Aorta (tissue), 5 donors: Measurements from ENCODE around the gene PDIA5. TPM values are rescaled to one million over a fixed set of nuclear protein-coding genes. Genes with fewer than 3 reads are reported as not detected.
A peak's percentile ranks its signal among the peaks of the same experiment; 100 is the strongest.

ENCODE experiments used
- ATAC-seq: fragments of 200-7000 bp; cut with Tn5 transposase; one replicate; pipeline ENCODE4 v1.9.1; 2022; ENCODE audit warnings: moderate library complexity; ENCODE audit not compliant: low FRiP score
- DNase-seq, 2 donors: peaks; one replicate each; pipeline ENCODE4 v3.0.0-alpha.2; 2020
- H3K27ac ChIP-seq, 2 donors: one replicate each; pipeline ENCODE4 v1.5.1; 2013; ENCODE audit warnings: low read length in 2 of 2, mild to moderate bottlenecking in 2 of 2, moderate library complexity in 2 of 2, control low read depth in 1 of 2, inconsistent platforms in 1 of 2, low read depth in 1 of 2
- H3K27me3 ChIP-seq, 2 donors: one replicate each; pipeline ENCODE4 v1.6.1; 2013; ENCODE audit warnings: control low read depth in 1 of 2, low read length in 1 of 2, mild to moderate bottlenecking in 1 of 2, moderate library complexity in 1 of 2; ENCODE audit not compliant: insufficient read depth in 2 of 2, control insufficient read depth in 1 of 2
- H3K36me3 ChIP-seq, 2 donors: one replicate each; pipeline ENCODE4 v1.6.1; 2013; ENCODE audit warnings: control low read depth in 1 of 2, low read length in 1 of 2, mild to moderate bottlenecking in 1 of 2; ENCODE audit not compliant: insufficient read depth in 2 of 2, control insufficient read depth in 1 of 2
- H3K4me1 ChIP-seq, 2 donors: one replicate each; pipeline ENCODE4 v1.6.1; 2013; ENCODE audit warnings: low read length in 2 of 2, control low read depth in 1 of 2, mild to moderate bottlenecking in 1 of 2, moderate library complexity in 1 of 2; ENCODE audit not compliant: insufficient read depth in 2 of 2, control insufficient read depth in 1 of 2
- H3K4me3 ChIP-seq, 2 donors: one replicate each; pipeline ENCODE4 v1.5.1; 2013; ENCODE audit warnings: low read length in 2 of 2, control low read depth in 1 of 2, mild to moderate bottlenecking in 1 of 2
- H3K9me3 ChIP-seq: one replicate; pipeline ENCODE4 v1.6.1; 2013; ENCODE audit warnings: mild to moderate bottlenecking, low read length; ENCODE audit not compliant: control insufficient read depth
- WGBS, 2 donors: extraction: QIAGEN DNeasy Blood & Tissue Kit; methylation state at CpG; one replicate each; pipeline ENCODE4 v1.1.7; 2013; 5-methylcytosine and 5-hydroxymethylcytosine counted together
- intact Hi-C, 2 donors: fragments of 100-400 bp; cut with DNase I; formaldehyde crosslinking; loops; one replicate each; pipeline versions ENCODE4 v1.14.2 to v1.15.0; 2022
- polyA plus RNA-seq, 2 donors: library from polyadenylated mRNA; stranded (reverse); fragments of 200-250 nt; gene quantifications; one replicate each; pipeline ENCODE4 v1.2.3, GENCODE V29; 2013
- total RNA-seq, 2 donors: library from RNA; stranded (reverse); fragmentation: NEBNext Ultra II Directional; extraction: Animal tissue kit (Norgen Biotek cat#: 25700); gene quantifications; one replicate each; pipeline ENCODE4 v1.2.1, GENCODE V29; 2021
- donor health status: healthy with polysubstance abuse.
- donor health status: Bipolar disorder and iron deficiency.
- donor health status: DM: no; HTN: no; CAD: no.
- donor health status: DM: no; HTN: no; CAD: no.
- donor health status: DM: yes; HTN: yes; CAD: no.

Gene PDIA5
- total and polyA plus RNA-seq, 4 donors: 8.6 to 50.4 (median 30.4) TPM

DNA sequence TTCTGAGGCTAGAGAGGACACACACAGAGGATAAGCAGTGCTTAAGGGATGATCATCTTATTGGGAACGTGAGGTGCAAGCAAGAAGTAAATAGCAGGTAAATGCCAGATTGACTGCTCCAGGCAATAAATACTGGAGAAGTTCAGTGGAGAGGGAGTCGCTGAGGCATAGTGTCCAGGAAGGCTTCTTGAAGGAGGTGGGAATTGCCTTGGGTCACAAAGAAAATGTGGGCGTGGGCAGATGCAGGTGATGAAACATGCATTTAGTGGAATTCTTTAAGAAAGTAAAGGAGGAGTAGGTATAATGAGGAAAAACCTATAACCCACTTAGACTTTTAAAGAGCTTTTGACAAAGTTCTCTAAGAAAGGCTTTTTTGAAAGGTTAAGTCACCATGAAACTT is 31.8 kb upstream of the PDIA5 start:
- no peaks in the 10 kb centered on the region for H3K36me3 ChIP-seq
- no peaks in the 10 kb centered on the region for H3K27me3 ChIP-seq
- no peak overlapping the region for H3K4me3 ChIP-seq
- H3K27ac ChIP-seq: no peak overlapping the region
- no peaks in the 10 kb centered on the region for H3K9me3 ChIP-seq
- peaks cover 0 to 4% of the 10 kb centered on the region in 2 donors for H3K4me1 ChIP-seq
- ATAC-seq (no peak), DNase-seq (no peak)
- 93 to 98% methylated on average over 3 of the region's 3 CpGs for WGBS, 2 donors
- intact Hi-C loops: loop anchor here in 1 of 2 donors (10.0 kb wide), 1 partner anchor 220 kb away; no protein-coding TSS in a partner anchor

- no peaks in the 10 kb centered on the region for H3K27me3 ChIP-seq
- no peaks in the 10 kb centered on the region for H3K9me3 ChIP-seq
- intact Hi-C loops: loop anchor here (2.0 to 10.0 kb wide), 2 partner anchors 52 to 218 kb away; no protein-coding TSS in a partner anchor
- WGBS, 2 donors: 7 to 8% methylated on average over 8 of the region's 8 CpGs
- H3K4me3 ChIP-seq: no peak overlapping the region
- H3K27ac ChIP-seq: no peak overlapping the region
- no peaks in the 10 kb centered on the region for H3K36me3 ChIP-seq
- DNase-seq (no peak), ATAC-seq (peak; percentile 83)
- peaks cover 0 to 4% of the 10 kb centered on the region in 2 donors for H3K4me1 ChIP-seq
Measured at GRCh38 chr3:123036352-123037014, 30.3 kb upstream of the PDIA5 start.

DNA sequence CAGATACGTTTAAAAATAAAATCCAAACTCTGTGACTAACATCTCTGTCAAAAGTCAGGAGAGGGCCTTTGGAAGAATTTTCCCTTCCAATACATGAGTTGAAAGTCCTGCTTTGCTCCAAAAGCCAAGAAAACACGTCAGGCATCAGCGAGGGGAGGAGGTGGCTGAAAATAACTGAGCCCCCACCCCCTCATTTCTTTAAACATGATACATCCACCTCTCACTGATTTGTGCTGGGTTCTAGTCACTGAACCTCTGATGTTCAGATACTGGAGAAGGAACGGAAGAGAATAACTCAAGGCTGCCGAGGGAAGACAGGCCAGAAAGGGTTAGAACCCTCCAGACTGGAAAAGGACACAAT is 29.8 kb upstream of the PDIA5 start:
- no peaks in the 10 kb centered on the region for H3K9me3 ChIP-seq
- intact Hi-C loops: loop anchor here (2.0 to 10.0 kb wide), 2 partner anchors 52 to 218 kb away; no protein-coding TSS in a partner anchor
- ATAC-seq: no peak

DNA sequence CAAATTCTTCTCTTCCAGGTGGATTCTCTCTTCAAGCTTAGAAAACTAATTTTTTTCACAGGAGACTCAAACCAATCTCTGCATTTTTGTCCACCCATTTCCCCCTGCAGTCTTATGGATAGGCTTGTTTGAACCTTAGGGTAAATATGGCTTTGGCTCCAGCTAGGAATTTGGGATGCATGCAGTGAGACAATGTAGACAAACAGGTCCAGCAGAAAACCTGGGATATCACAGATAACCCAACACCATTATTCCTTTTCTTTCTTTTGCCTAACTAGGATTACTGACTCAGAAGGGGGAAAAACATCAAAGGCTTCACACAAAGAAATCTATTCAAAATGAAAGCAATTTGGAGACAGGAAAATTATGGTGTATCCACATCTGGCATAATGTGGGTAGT is 28.1 kb upstream of the PDIA5 start:
- DNase-seq (no peak), ATAC-seq (no peak)
- no peak overlapping the region for H3K27ac ChIP-seq
- H3K36me3 ChIP-seq: no peaks in the 10 kb centered on the region
- H3K4me3 ChIP-seq: no peak overlapping the region
- peaks cover 0 to 4% of the 10 kb centered on the region in 2 donors for H3K4me1 ChIP-seq
- no peaks in the 10 kb centered on the region for H3K27me3 ChIP-seq
- intact Hi-C loops: loop anchor here in 1 of 2 donors (10.0 kb wide), 1 partner anchor 216 kb away; no protein-coding TSS in a partner anchor
- no peaks in the 10 kb centered on the region for H3K9me3 ChIP-seq

More for the DNA sequence above, 29.8 kb upstream of the PDIA5 start:
- H3K4me3 ChIP-seq: no peak overlapping the region
- H3K4me1 ChIP-seq: peaks cover 0 to 4% of the 10 kb centered on the region in 2 donors
- DNase-seq: no peak
- WGBS, 2 donors: 3 to 8% methylated on average over 5 of the region's 5 CpGs
- peak overlapping the region; percentile 18 to 57 for H3K27ac ChIP-seq
- no peaks in the 10 kb centered on the region for H3K27me3 ChIP-seq
- H3K36me3 ChIP-seq: no peaks in the 10 kb centered on the region

- H3K27ac ChIP-seq: no peak overlapping the region
- no peak for ATAC-seq
- H3K4me3 ChIP-seq: no peak overlapping the region
- H3K9me3 ChIP-seq: no peaks in the 10 kb centered on the region
- no peaks in the 10 kb centered on the region for H3K27me3 ChIP-seq
- intact Hi-C loops: loop anchor here in 1 of 2 donors (10.0 kb wide), 1 partner anchor 216 kb away; no protein-coding TSS in a partner anchor
- no peaks in the 10 kb centered on the region for H3K36me3 ChIP-seq
- no peak for DNase-seq
- 92% methylated on average over 3 of the region's 3 CpGs for WGBS, 2 donors
- H3K4me1 ChIP-seq: peaks cover 0 to 4% of the 10 kb centered on the region in 2 donors
Measured at GRCh38 chr3:123039178-123039577, 27.6 kb upstream of the PDIA5 start.

GRCh38 chr3:123042413-123042812 is 24.4 kb upstream of the PDIA5 start:
- Histone ChIP-seq H3K36me3 (no peaks in the 10 kb centered on the region), H3K27me3 (no peaks in the 10 kb centered on the region), H3K9me3 (no peaks in the 10 kb centered on the region), H3K4me1 (peaks cover 0 to 7% of the 10 kb centered on the region in 2 donors), H3K4me3 (no peak overlapping the region), H3K27ac (no peak overlapping the region)
- 85 to 86% methylated on average over 6 of the region's 6 CpGs for WGBS, 2 donors
- intact Hi-C loops: no loop called here
- no peak for DNase-seq
- no peak for ATAC-seq

GRCh38 chr3:123044981-123045763 is 21.7 kb upstream of the PDIA5 start:
- WGBS, 2 donors: 79 to 80% methylated on average over 5 of the region's 5 CpGs
- Histone ChIP-seq H3K9me3 (no peaks in the 10 kb centered on the region), H3K4me1 (peaks cover 0 to 4% of the 10 kb centered on the region in 2 donors), H3K4me3 (no peak overlapping the region), H3K27ac (no peak overlapping the region), H3K36me3 (no peaks in the 10 kb centered on the region), H3K27me3 (no peaks in the 10 kb centered on the region)
- no peak for DNase-seq
- no peak for ATAC-seq
- intact Hi-C loops: no loop called here

- Histone ChIP-seq H3K36me3 (no peaks in the 10 kb centered on the region), H3K27ac (no peak overlapping the region), H3K9me3 (no peaks in the 10 kb centered on the region), H3K27me3 (no peaks in the 10 kb centered on the region), H3K4me3 (no peak overlapping the region), H3K4me1 (peaks cover 0 to 4% of the 10 kb centered on the region in 2 donors)
- intact Hi-C loops: no loop called here
- ATAC-seq (peak; percentile 70), DNase-seq (no peak)
- WGBS, 2 donors: 8 to 12% methylated on average over 10 of the region's 10 CpGs
Measured at GRCh38 chr3:123046262-123047061, 20.4 kb upstream of the PDIA5 start.
